SKM-1 treated with dmso at 0.1 percent for 144 hours (cell line): ENCODE results near the gene GSTA5.
"Not testable (repeated sequence)": the region's sequence is repeated elsewhere in the genome, so short reads cannot be mapped to it uniquely, and the experiment has no call there.

ENCODE experiments used
- DNase-seq: peaks from one replicate; lab custom pipeline; 2025; ENCODE audit not compliant: unreplicated experiment; lab: John Stamatoyannopoulos, UW

The GSTA5 gene

GRCh38 chr6:52840763-52841585 is at the start of gene GSTA5:
TSS of gene GSTA5 (minus strand) at chr6:52840813.
- no peak for DNase-seq

DNA sequence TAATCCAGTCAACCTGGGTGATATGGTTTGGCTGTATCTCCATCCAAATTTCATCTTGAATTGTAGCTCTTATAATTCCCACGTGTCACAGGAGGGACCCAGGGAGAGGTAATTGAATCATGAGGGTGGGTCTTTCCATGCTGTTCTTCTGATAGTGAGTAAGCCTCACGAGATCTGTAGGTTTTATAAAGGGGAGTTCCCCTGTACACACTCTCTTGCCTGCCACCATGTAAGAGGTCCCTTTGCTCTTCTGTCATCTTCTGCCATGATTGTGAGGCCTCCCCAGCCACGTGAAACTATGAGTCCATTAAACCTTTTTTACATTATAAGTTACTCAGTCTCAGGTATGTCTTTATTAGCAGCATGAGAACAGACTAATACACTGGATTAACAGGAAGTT is 49.4 kb upstream of the GSTA5 start:
- no peak for DNase-seq

DNA sequence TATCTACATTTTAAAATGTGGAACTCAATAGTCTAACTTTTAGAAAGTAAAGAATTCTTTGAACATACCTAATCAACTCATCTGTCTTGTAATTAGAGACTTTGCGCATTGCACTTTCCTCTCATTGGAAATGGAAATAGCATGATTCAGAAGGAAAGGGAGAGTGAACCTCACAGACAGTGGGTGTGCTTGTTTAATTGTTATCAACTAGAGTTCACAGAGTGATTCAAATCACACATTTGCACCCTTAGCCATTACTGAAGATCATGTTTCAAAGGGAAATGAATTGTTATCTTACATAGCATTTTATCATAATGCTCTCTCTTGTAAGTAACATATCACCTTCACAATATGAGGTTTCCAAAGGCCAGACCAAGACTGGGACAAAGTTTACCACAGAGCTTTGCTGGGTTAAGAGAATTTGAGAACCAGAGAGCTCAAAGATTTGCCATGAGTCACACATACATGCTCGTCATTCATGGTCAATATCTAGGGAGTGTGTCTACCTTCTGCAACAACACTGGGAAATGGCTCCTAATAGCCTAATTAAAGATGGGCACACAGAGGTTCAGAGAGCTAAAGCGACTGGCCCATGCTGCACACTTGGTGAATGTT is 47.4 kb upstream of the GSTA5 start:
- no peak for DNase-seq

DNA sequence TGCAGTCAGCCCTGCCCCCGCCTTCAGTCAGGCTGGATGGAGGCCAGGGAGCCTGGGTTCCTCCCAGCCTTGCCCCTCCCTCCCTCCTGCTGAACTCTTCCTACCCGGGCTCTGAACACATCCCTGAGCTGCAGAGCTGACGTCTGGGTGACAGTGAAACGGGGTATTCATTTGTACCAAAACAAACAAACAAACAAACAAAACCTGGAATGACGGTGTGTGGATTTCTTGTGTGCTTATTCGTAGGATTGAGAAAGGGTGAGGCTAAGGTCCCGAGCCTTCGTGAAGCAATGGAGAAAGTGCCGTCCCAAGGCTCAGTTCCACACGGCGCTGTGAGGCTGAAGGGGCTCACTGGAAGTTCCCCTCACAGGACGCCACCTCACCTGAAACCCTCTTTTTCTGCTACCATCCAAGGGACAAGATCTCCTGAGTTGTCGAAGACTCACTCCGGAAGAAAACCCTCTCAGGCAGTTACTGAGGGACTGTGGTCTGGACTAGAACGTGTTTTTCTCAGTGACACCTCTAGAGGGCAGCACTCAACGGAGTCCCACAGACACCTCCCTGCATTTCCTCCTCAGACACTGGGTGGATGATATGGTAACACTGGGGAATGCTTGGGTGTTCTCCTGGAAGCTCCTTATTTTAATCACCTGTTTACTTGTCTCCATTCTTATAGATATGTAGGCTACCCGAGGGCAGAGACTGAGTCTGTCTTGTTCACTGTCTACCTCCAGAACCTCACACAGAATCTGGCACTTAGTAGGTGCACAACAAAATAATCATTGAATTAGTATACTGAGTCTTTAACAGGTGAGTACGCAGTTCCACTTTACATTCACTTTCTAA is 41.6 kb upstream of the GSTA5 start:
- peak; percentile 82 for DNase-seq

DNA sequence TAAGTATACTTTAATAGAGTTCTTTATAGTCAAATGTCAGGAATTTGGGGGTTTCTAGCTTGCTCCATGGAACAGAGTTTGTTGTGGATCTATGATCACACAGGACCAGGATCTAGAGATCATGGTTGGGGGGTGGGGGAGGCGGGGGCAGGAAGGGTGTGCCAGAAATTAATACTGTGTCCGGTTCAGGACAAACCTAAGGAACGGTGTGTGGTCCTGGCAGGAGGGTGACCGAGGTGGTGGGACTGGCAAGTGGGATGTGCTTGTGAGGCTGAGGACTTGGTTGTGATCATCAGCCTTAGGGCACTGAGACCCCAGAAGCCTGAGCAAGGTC is 41.0 kb upstream of the GSTA5 start:
- no peak for DNase-seq

DNA sequence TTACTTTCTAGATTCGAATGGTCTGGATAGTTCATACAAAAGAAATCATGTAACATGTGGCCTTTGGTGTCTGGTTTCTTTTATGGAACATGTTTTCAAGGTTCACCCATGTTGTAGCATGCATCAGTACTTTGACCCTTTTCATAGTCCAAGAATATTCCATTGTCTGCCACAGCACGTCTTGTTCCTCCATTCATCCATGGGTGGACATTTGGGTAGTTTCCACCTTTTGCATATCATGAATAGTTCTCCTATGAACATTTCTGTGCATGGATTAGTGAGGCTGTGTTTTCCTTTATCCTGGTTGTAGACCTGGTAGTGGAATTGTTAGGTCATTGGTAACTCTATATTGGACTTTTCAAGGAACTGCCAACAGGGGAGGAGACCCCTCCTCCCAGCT is 37.2 kb upstream of the GSTA5 start:
- DNase-seq, result no peak

DNA sequence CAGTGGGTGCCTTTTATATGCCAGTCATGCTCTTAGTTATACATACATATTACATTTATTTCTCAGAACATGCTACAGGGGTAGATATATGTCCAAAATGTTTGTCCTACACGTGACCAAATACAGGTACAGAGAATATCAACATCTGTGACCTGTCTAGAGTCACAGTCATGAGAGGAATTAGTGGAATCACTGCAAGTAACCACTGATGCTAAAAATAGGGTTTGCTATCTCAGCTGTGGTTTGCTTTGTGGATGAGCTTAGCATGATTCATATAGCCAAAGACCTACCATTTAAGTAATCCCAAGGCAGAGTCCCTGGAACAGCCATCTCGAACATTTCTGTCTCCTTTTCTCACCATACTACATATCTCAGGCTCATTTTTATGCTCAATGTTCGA is 36.6 kb upstream of the GSTA5 start:
- no peak for DNase-seq

DNA sequence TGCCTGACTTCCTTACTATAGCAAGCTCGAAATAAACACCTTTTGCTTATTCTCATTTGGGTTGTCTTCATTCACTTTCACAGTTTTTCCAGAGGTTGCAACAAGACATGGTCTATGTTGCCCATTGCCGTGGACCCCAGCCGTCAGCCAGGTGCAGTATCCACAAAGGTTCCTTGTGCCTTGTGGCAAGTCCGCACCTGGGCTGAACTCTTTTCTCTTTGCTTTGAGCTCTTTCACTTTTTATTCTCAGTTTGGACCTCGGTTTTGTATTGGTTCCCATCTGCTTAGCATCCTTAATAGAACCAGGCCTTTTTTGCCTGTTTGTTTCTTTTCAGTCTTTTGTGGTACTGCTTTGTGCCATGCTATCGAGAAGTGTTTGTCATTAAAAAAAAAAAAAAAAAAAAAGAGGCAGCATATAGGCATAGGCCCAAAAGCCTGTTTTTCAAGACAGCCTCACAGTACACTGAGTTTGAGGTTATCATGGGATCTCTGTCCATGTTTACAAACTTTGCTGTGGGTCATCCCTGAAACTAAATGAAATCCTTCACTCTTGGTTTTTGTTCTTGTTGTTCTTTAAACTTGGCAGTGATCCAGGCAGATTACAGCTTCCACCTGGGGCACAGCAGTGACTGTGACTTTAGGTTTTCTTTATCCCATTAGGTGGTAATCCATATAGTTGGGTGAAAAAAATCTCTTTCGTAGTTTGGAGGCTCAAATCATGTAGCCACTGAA is 35.6 kb upstream of the GSTA5 start:
- DNase-seq, result no peak

DNA sequence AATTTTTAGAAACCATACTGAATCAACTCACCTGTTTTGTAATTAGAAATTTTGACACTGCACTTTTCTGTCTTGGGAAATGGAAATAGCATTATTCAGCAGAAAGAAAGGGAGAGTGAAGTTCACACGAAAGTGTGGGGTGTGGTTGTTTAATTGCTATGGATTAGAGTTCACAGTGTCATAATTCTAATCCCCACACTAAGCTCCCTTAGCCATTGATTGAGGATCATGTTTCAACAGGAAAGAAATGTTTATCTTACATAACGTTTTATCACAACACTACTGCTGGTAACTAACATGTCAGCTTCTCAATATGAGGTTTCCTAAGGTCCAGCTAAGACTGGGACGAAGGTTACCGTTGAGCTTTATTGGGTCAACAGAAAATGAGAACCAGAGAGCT is 31.4 kb upstream of the GSTA5 start:
- DNase-seq, result no peak

- DNase-seq, result no peak
Measured at GRCh38 chr6:52871621-52872020, 31.0 kb upstream of the GSTA5 start.

- DNase-seq, result not testable (repeated sequence)
Measured at GRCh38 chr6:52870335-52871091, 29.9 kb upstream of the GSTA5 start.

- DNase-seq, result not testable (repeated sequence)
Measured at GRCh38 chr6:52868899-52869298, 28.3 kb upstream of the GSTA5 start.

DNA sequence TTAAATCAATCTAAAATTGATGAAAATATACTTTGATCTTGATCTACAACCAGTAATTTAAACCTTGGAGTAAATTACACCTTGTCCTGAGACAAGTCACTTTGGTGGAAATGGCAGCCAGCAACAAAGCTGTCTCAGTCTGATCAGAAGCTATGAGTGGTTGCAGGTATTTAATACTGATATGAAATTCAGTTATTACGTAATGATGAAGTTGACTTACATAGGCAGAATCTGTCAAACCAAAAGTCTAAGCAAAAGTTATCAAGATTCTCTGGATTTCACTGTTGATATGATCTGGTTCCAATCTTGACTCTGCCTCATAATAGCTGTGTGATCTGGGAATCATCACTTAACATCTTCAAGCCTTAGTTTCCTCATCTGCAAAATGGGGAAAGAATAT is 27.6 kb upstream of the GSTA5 start:
- no peak for DNase-seq

- DNase-seq, result not testable (repeated sequence)
Measured at GRCh38 chr6:52861151-52861550, 20.5 kb upstream of the GSTA5 start.

DNA sequence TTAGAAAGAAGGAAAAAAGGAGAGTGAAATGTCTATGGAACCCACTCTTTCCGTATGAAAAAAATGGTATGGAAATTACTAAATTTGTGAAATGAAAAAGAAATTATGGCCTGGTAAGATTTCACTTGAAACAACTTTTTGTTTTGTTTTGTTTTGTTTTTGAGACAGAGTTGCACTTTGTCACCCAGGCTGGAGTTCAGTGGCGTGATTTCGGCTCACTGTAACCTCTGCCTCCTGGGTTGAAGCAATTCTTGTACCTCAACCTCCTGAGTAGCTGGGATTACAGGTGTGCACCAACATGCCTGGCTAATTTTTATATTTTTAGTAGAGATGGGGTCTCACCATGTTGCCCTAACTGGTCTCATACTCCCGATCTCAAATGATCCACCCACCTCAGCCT is 17.8 kb upstream of the GSTA5 start:
- DNase-seq, result no peak

DNA sequence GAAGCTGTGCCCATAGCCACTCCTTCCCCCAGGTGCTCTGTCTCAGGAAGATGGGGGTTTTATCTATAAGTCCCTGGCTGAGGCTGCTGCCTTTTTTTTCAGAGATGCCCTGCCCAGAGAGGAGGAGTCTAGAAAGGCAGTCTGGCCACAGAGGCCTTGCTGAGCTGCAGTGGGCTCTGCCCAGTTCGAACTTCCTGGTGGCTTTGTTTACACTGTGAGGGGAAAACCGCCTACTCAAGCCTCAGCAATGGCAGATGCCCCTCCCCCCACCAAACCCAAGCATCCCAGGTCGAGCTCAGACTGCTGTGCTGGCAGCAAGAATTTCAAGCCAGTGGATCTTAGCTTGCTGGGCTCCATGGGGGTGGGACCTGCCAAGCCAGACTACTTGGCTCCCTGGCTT is 15.5 kb upstream of the GSTA5 start:
- not testable (repeated sequence) for DNase-seq

DNA sequence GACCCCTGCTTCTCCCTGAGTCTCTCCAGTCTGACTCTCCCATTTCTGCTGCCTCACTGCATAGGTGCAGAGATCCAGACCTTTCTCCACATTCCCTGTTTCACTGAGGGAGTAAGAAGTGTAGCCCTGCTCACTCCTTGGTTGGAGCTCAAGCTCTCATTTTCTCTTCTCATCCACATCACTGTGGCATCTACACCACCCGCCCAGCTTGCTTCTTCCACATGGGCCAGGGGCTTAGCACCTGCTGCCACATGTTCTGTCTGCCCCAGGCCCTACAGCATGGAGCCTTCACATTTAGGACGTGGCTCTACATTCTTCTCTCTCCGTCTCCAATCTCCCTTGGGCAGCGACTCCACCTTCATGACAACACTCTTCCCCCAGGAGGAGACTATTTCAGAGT is 8.5 kb upstream of the GSTA5 start:
- DNase-seq, result no peak

DNA sequence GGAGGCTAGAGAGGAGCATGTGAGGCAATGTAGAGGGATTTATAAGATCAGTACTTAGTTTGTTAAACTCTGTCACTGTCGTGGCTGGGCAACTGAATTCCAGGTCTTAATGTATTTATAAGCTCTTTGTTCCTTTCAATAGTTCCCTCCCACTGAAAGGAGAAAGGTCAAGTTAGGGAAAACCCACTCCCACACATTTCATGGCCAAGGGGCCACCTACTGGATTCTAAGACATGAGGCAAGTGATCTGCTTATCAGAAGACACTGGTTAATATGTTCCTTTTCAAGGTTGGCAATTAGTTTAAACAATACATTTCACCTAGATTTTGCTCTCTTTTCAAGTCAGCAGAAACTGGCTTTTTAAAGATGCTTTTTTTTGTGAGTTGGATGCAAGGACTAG is 5.4 kb upstream of the GSTA5 start:
- no peak for DNase-seq

GRCh38 chr6:52843605-52844004 is 3.0 kb upstream of the GSTA5 start:
- no peak for DNase-seq
